GM12801 (cell line): ENCODE results near the gene SLC5A7.

Source experiments
- CTCF ChIP-seq: IDR thresholded peaks from one replicate; pipeline ENCODE4 v1.5.1; 2011; ENCODE audit warnings: control low read depth; ENCODE audit not compliant: insufficient read length; ENCODE audit errors: extremely low read depth

Gene SLC5A7

GRCh38 chr2:107992069-107992468, 5.7 kb downstream of the SLC5A7 start:
- TF ChIP-seq CTCF, result no peak

- TF ChIP-seq CTCF, result no peak
Measured at GRCh38 chr2:107999158-107999557, 12.8 kb downstream of the SLC5A7 start.

GRCh38 chr2:108010912-108011591, 24.7 kb downstream of the SLC5A7 start:
- no peak for TF ChIP-seq CTCF

GRCh38 chr2:108013305-108013704, 27.0 kb downstream of the SLC5A7 start:
- no peak for TF ChIP-seq CTCF

GRCh38 chr2:108022628-108023027, 36.3 kb downstream of the SLC5A7 start:
- no peak for TF ChIP-seq CTCF

- TF ChIP-seq CTCF, result no peak
Measured at GRCh38 chr2:108023776-108024175, 37.5 kb downstream of the SLC5A7 start.

GRCh38 chr2:108026092-108026794, 39.9 kb downstream of the SLC5A7 start:
- no peak for TF ChIP-seq CTCF
